Endodermal cell (in vitro differentiated cells): Measurements from ENCODE around the gene DTNA. TPM values are rescaled to one million over a fixed set of nuclear protein-coding genes. Genes with fewer than 3 reads are reported as not detected.
A peak's percentile ranks its signal among the peaks of the same experiment; 100 is the strongest.

Experiments used
- DNase-seq: peaks from one replicate; pipeline ENCODE4 v3.0.0-alpha.2; 2017
- H3K27ac ChIP-seq: 2 replicates; pipeline ENCODE4 v1.5.1; 2013; ENCODE audit warnings: mild to moderate bottlenecking, low read depth, low read length, moderate library complexity
- H3K27me3 ChIP-seq: 2 replicates; pipeline ENCODE4 v1.6.1; 2013; ENCODE audit warnings: mild to moderate bottlenecking, low read length, moderate library complexity; ENCODE audit not compliant: insufficient read depth, control insufficient read depth, poor library complexity, severe bottlenecking
- H3K36me3 ChIP-seq: 2 replicates; pipeline ENCODE4 v1.7.0; 2013; ENCODE audit warnings: mild to moderate bottlenecking, low read length, moderate library complexity; ENCODE audit not compliant: control insufficient read depth, insufficient read depth
- H3K4me1 ChIP-seq: one replicate; pipeline ENCODE4 v1.7.0; 2013; ENCODE audit warnings: low read length; ENCODE audit not compliant: control insufficient read depth, insufficient read depth
- H3K4me3 ChIP-seq: 2 replicates; pipeline ENCODE4 v1.5.1; 2013; ENCODE audit warnings: mild to moderate bottlenecking, low read length, moderate library complexity
- H3K9ac ChIP-seq: 2 replicates; pipeline ENCODE4 v1.6.1; 2013; ENCODE audit warnings: mild to moderate bottlenecking, low read length, moderate library complexity; ENCODE audit not compliant: poor library complexity, severe bottlenecking; ENCODE audit errors: extremely low read depth
- H3K9me3 ChIP-seq: 2 replicates; pipeline ENCODE4 v1.6.1; 2013; ENCODE audit warnings: mild to moderate bottlenecking, low read length, moderate library complexity; ENCODE audit not compliant: control insufficient read depth
- H3K27ac Mint-ChIP-seq: 2 replicates; pipeline ENCODE4 v1.8.0; 2020; ENCODE audit warnings: mixed read lengths
- H3K27me3 Mint-ChIP-seq: 2 replicates; pipeline ENCODE4 v1.8.0; 2021; ENCODE audit warnings: mild to moderate bottlenecking, mixed read lengths; ENCODE audit not compliant: insufficient read depth
- H3K36me3 Mint-ChIP-seq: 2 replicates; pipeline ENCODE4 v1.8.0; 2020; ENCODE audit warnings: low read depth, mixed read lengths
- H3K4me1 Mint-ChIP-seq: 2 replicates; pipeline ENCODE4 v1.8.0; 2020; ENCODE audit warnings: mixed read lengths
- H3K4me3 Mint-ChIP-seq: 2 replicates; pipeline ENCODE4 v1.8.0; 2020; ENCODE audit warnings: mild to moderate bottlenecking, moderate library complexity, mixed read lengths
- H3K9me3 Mint-ChIP-seq: 2 replicates; pipeline ENCODE4 v1.8.0; 2020; ENCODE audit warnings: mild to moderate bottlenecking, mixed read lengths
- WGBS, 2 experiments: methylation state at CpG; one replicate each; pipeline versions ENCODE4 v1.1.5 to v1.1.7; 2013; ENCODE audit warnings: missing lambda C conversion rate in 2 of 2, mixed read lengths in 1 of 2; ENCODE audit not compliant: insufficient coverage in 1 of 2, insufficient read length in 1 of 2; 5-methylcytosine and 5-hydroxymethylcytosine counted together
- total RNA-seq, 2 donors: library from RNA; stranded (reverse); fragmentation: NEBNext Ultra II Directional in 1 of 2; extraction: Animal tissue kit (Norgen Biotek cat#: 25700) in 1 of 2; gene quantifications; 2 replicates in 1 of 2; 3 replicates in 1 of 2; pipeline ENCODE4 v1.2.1, GENCODE V29; 2021
- TF ChIP-seq, protein P1 (sequence below): fragments of 200-600 bp; sonication (generic); conservative IDR thresholded peaks from 2 replicates; pipeline ENCODE4 v1.5.0; 2021; ENCODE audit warnings: antibody characterized with exemption, mild to moderate bottlenecking

DTNA gene
- total RNA-seq, 2 donors from 2014 or later = 45.6 to 51.6 TPM

DNA sequence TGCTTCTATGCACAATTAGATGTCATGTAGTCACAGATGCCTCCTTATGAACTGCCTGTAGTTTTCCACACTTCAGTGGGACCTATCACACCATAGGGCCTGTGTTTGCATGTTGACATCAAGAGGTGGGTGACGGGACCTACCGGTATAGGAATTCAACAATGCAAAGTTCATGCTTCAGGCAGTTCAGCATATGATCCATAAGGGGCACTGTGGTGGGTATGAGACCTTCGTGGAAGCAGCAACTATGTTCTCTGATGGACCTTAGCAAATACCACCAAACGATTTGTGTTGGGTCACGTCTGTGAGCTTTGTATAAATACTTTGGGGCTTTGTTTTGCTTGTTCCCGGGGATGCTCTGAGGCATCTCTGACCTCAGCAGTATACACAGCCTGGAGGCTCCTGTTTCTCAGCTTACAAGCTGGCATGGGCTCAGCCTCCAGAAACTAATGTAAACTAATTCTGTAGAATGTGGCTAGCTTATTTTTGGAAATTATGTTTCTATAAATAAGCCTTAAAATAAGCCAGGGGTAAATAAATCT, 111.6 kb downstream of the DTNA start:
- Histone ChIP-seq H3K4me3 (no peak overlapping the region), H3K9ac (no peak overlapping the region), H3K9me3 (no peaks in the 10 kb centered on the region), H3K27me3 (no peaks in the 10 kb centered on the region), H3K36me3 (no peaks in the 10 kb centered on the region), H3K27ac (no peak overlapping the region), H3K4me1 (no peaks in the 10 kb centered on the region)
- H3K27ac Mint-ChIP-seq = no peak overlapping the region
- WGBS, 2 experiments = 92 to 97% methylated on average over 3 to 6 of the region's 6 CpGs
- no peaks in the 10 kb centered on the region for H3K9me3 Mint-ChIP-seq
- no peak overlapping the region for H3K4me3 Mint-ChIP-seq
- TF ChIP-seq, protein P1, sequence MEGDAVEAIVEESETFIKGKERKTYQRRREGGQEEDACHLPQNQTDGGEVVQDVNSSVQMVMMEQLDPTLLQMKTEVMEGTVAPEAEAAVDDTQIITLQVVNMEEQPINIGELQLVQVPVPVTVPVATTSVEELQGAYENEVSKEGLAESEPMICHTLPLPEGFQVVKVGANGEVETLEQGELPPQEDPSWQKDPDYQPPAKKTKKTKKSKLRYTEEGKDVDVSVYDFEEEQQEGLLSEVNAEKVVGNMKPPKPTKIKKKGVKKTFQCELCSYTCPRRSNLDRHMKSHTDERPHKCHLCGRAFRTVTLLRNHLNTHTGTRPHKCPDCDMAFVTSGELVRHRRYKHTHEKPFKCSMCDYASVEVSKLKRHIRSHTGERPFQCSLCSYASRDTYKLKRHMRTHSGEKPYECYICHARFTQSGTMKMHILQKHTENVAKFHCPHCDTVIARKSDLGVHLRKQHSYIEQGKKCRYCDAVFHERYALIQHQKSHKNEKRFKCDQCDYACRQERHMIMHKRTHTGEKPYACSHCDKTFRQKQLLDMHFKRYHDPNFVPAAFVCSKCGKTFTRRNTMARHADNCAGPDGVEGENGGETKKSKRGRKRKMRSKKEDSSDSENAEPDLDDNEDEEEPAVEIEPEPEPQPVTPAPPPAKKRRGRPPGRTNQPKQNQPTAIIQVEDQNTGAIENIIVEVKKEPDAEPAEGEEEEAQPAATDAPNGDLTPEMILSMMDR = peak; percentile 54
- DNase-seq = peak; percentile 50
- peaks cover 3% of the 10 kb centered on the region for H3K4me1 Mint-ChIP-seq
- H3K36me3 Mint-ChIP-seq = peaks cover 4% of the 10 kb centered on the region
- H3K27me3 Mint-ChIP-seq = no peaks in the 10 kb centered on the region

- Histone ChIP-seq H3K9ac (no peak overlapping the region), H3K4me1 (no peaks in the 10 kb centered on the region), H3K9me3 (no peaks in the 10 kb centered on the region), H3K4me3 (no peak overlapping the region), H3K27ac (no peak overlapping the region), H3K36me3 (peaks cover 6% of the 10 kb centered on the region), H3K27me3 (no peaks in the 10 kb centered on the region)
- TF ChIP-seq, protein P1 = no peak
- Mint-ChIP-seq H3K27ac (no peak overlapping the region), H3K4me3 (no peak overlapping the region), H3K4me1 (no peaks in the 10 kb centered on the region), H3K27me3 (no peaks in the 10 kb centered on the region), H3K9me3 (no peaks in the 10 kb centered on the region), H3K36me3 (peaks cover 13% of the 10 kb centered on the region)
- DNase-seq = no peak
- WGBS, 2 experiments = 100% methylated on average over 1 of the region's 2 CpGs
Measured at GRCh38 chr18:34828093-34828492, 118.0 kb downstream of the DTNA start.

DNA sequence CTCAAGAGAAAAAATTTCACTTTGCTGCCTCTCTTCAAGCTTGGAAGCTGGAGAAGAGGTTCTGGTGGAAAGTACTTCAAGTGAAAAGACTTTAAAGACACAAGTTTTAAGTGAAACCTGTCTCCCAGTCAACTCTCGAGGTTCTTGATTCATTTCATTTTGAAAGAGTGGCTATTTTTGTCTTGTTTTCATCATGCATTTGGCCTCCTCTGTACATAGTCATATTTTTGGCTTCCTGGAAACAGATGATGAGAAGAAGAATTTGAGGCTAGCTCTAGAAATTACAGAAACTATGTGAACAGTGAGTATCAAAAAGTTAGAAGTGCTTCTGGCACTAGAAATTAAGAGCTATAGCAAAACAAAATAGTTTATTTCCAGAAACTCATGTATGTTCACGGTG, 124.8 kb downstream of the DTNA start:
- no peaks in the 10 kb centered on the region for H3K9me3 ChIP-seq
- Mint-ChIP-seq H3K36me3 (peaks cover 15% of the 10 kb centered on the region), H3K9me3 (no peaks in the 10 kb centered on the region), H3K4me1 (peaks cover 3% of the 10 kb centered on the region), H3K27me3 (no peaks in the 10 kb centered on the region), H3K4me3 (no peak overlapping the region), H3K27ac (no peak overlapping the region)
- no peak overlapping the region for H3K9ac ChIP-seq
- H3K27ac ChIP-seq = no peak overlapping the region
- no peak for DNase-seq
- no peaks in the 10 kb centered on the region for H3K27me3 ChIP-seq
- H3K4me1 ChIP-seq = no peaks in the 10 kb centered on the region
- no peak overlapping the region for H3K4me3 ChIP-seq
- TF ChIP-seq, protein P1 = no peak
- WGBS, 2 experiments = 83 to 90% methylated on average over 1 to 2 of the region's 2 CpGs
- no peaks in the 10 kb centered on the region for H3K36me3 ChIP-seq
